PC-9 (cell line): ENCODE measurements around the gene RAMACL.

Source experiments
- CTCF ChIP-seq: fragments of 200-600 bp; sonication (generic); conservative IDR thresholded peaks from 2 replicates; pipeline ENCODE4 v1.6.1; 2017; ENCODE audit warnings: mixed run types, antibody characterized with exemption, mild to moderate bottlenecking, moderate library complexity
- EZH2 ChIP-seq: fragments of 200-600 bp; sonication (generic); IDR thresholded peaks from 2 replicates; pipeline ENCODE4 v1.8.0; 2017; ENCODE audit warnings: antibody characterized with exemption, low read depth

GRCh38 chr6:166595061-166595780, 8.7 kb upstream of the RAMACL start:
- TF ChIP-seq CTCF (no peak), EZH2 (no peak)
